ENCODE data around the gene ZNF827.

Gene ZNF827

DNA sequence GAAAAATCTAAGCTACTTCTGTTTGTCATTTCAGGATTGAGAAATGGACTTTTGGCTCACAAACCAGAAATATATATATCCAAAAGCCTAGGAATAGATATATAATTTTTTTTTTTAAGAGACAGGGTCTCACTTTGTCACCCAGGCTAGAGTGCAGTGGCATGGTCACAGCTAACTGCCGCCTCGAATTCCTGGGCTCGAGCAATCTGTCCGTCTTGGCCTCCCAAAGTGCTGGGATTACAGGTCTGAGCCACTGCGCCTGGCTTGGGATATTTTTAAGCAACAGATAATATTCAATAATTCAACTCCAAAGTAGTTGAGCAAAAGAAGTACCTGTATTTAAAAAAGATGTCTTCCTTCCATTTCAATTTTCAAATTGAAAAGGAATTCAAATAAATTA, 146.2 kb downstream of the ZNF827 start:
- DNase-seq (ENCODE audit: low spot score) = no peak

DNA sequence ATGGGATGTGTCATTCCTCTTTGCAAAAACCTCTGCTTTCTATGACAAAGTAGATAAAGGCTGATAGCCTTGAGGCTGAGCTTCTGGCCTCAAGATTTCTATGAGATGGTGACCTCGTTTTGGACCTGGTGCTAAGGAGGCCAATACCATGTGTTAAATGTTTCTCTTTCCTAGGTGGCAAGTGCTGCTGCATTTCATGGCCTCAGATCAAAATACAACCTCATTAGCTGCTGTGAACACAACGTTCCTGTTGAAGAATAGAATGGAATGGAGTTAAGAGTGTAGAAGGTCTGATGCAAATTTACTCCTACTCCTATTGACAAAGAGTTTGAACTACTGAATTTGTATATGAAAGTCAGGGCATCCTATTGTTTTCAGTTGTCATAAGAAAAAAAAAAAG, 146.6 kb downstream of the ZNF827 start:
- DNase-seq (ENCODE audit: low spot score) = no peak

DNA sequence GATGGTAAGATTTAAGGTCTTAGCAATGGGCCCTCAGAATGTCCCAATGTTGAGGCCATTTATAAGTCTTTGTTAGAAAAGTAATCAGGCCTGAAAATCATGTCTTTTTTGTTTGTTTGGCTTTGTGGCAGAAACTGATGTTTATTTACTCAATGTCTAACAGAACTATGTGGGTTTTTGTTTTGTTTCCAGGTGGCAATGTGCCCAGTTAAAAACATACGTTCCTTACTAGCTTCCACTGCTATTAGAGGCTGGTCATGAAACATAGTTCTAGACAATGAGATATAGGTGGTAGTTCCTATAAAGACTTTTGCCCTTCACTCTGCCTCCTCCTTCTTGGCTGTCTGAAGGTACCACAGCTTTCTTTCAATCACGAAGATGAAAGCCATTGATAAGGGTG, 149.9 kb downstream of the ZNF827 start:
- no peak for DNase-seq (ENCODE audit: low spot score)

DNA sequence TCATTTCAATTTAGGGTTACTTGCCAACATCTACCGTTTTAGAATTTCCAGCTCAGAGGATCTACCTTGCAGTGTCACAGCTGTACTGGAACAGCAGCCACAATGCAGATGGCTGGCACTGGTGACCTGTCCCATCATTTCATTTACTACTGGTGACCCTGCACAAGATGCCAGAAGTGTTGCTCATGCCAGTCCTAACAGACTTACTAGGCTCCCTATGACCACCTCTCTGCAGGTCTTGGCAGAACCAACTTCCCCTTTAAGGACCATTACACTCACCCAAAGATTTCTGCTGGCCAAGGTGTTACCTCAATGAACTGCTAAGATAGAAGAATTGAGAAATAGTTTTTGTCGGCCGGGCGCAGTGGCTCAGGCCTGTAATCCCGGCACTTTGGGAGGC, 151.8 kb downstream of the ZNF827 start:
- DNase-seq (ENCODE audit: low spot score) = no peak

DNA sequence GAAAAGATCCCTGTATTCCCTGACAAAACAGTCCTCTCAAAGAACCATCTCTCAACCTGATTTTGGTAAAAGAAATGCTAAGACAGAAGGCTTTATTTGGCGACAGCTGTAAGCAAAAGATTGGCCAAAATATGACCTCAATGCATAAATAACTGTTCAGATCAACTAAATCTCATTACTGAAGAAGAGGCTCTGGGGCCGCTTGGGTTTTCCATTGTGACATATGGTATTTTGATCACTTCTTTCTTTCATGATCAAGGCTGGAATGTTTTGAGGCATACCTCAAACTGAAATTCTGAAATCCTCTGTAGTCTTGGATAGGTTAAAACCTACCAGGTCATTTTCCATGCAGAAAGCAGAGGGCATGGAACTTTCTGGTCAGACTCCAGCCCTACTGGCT, 152.4 kb downstream of the ZNF827 start:
- no peak for DNase-seq (ENCODE audit: low spot score)

DNA sequence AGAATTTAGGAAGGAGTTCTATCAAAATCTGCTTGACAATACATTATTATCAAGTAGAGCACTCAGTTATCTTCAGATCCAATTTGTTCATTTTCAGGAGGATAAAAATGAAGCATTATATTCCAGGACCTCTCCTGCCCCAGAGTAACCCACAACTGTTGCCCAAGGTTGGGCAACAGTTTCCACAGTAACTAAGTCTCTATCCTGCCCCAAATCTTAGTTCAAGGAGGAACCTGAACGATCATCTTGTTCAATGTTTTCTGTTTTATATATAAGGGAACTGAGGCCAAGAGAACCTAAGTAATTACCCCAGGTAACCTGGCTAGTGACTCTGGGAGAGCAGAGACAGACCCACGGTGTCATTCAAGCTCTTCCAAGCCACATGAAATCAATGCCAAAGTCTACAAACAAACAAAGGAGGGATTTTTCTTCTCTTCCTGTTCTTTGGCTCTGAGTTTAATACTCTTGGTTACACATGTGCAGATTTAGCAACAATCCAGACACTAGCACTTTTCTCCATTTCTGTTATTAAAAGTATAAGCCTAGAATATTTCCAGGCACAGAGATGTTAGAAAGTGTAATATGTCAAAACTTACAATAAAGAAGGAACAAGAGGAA, 153.1 kb downstream of the ZNF827 start:
- no peak for DNase-seq (ENCODE audit: low spot score)

DNA sequence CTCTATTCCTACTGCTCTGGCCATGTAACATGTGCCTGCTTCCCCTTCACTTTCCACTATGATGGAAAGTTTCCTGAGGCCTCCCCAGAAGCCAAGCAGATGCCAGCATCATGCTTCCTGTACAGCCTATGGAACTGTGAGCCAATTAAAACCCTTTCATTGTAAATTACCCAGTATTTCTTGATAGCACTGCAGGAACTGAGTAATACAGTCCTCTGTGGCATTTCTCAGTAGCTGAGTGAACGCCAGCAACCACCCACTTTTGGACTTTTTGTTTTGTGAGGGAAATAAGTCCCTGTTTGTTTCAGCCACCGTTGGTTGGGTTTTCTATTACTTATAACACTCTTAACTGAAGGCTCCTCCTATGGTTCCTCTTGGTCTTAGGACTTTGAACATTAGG, 154.6 kb downstream of the ZNF827 start:
- DNase-seq (ENCODE audit: low spot score) = no peak

DNA sequence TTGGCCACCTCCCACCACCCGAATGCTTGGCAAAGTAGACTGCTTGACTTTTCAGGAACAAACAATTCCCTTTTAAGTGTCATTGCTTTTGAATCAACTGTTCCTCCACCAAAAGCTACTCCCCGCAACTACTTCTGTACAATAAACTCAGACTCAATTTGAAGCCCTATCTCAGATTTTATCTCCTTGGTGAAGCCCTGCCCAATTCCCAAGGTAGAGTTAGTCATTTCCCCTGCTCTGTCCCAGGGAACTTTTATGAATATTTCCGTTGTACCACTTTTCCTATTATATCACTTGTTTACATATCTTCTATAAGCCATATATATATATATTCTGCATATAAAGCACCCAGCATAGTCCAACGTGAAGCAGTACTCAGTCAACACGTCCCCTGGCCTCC, 155.9 kb downstream of the ZNF827 start:
- DNase-seq (ENCODE audit: low spot score) = no peak

DNA sequence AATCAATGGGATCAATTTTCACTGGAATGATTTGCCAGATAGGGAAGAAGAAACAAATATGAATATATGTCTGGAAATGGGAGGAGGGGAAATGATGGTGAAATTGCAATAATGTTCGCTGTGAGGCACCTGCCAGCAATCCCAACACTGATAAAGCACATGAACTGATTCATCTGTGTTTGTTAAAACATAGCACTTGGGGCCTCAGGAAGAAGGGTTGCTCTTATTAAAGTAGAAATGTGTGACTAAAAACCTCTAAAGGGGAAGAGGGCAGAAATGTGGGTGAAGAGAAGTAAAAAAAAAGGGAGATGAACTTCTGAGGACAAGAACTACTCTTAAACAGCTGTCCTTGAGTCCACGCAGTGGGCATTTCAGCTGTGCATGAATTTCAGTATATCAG, 157.3 kb downstream of the ZNF827 start:
- no peak for DNase-seq (ENCODE audit: low spot score)

DNA sequence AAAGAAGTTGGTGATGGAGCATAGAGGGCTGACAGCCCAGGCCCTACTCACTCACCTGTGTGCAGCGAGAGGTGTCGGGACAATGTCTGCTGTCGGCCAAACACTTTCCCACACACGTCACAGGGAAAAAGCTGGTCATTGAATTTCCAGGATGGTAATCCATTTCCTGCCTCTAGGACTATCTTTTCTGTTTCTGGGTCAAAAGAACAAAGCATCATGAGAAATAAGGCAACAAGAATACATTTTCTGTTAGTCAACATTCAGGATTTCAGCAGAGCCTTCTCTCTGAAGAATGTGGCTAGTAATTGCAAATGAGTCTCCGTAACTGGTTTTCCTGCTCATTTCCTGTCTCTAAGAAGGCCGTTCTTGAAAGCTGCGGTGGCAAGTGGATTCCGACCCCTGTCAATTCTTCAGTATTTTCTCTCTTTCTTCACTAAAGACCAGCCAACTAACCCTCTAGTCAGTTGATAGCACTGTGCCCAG, 159.3 kb downstream of the ZNF827 start:
- no peak for DNase-seq (ENCODE audit: low spot score)

DNA sequence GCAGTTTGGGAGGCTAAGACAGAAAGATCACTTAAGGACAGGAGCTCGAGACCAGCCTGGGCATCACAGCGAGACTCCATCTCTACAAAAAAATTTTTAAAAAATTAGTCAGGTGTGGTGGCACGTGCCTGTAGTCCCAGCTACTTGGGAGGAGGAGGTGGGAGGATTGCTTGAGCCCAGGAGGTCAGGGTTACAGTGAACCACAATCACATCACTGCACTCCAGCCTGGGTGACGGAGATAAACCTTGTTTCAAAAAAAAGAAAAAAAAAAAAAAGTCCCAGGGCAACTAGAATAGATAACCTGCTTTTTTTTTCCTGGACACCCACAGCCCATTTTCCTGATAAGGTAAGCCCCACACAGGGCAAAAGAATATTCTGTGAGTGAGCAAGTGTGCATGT, 162.4 kb downstream of the ZNF827 start:
- DNase-seq (ENCODE audit: low spot score) = peak; percentile 3

DNA sequence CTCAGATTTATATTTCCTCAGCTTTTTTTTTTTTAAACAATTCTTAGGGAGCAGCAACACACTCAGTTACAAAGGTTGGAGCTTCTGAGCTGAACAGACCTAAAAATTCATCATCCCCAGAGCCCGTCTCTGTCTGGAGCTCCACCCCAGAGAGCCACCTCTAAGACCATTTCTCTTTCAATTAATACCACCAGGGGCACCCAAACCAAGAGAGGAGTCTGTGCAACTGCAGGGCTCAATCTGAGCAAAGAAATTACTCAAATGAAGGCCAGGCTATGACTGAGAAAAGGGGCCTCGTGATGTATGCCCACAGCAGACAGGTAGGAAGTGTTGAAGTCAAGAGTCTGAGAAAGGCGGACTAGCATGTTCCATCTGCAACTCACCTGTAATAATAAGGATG, 163.2 kb downstream of the ZNF827 start:
- no peak for DNase-seq (ENCODE audit: low spot score)

DNA sequence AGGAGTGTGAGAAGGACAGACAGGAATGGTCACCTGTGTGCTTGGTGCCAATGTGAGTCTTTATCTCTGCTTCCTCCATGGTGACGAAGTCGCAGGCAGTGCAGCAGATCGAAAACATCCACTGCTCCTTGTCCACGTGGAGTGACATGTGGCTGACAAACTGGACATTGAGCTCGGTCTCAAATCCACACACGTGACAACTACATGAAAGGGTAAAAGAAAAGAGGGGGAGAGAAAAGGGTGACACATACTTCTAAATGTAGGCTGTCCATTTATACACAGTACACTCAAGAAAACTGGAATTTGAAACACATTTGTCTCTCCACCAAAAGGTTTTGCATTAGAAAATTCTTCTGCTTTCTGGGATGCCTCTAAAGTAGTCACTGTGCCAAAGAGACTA, 164.2 kb downstream of the ZNF827 start:
- no peak for DNase-seq (ENCODE audit: low spot score)

DNA sequence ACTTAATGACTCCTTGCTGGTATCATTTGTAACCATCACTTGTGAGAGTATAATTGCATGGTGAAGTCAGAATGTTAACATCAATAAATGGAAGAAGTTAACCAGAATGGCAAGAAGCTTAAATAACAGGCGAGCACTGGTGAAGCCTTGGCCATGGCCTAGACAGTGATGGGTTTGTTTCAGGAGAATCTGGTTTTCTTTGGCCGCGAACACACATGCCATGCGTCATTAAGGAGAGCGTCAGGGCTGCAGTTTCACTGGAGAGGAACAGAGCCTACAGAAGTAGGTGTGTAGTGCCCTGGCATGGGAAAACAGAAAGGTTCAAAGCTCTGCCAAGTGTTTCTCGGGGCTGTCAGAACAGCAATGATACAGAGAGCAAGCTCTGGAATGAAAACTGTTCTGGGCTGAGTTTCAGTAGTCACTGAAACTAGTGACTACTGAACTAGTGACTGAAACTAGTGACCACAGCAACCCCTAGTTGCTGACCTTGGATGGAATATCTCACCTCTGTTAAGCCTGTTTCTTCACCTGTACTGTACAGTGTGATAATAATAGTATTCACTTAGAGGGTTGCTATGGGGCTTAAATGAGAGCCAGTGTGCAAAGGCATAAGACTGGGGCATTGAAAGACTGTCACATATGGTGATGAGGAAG, 164.9 kb downstream of the ZNF827 start:
- no peak for DNase-seq (ENCODE audit: low spot score)

DNA sequence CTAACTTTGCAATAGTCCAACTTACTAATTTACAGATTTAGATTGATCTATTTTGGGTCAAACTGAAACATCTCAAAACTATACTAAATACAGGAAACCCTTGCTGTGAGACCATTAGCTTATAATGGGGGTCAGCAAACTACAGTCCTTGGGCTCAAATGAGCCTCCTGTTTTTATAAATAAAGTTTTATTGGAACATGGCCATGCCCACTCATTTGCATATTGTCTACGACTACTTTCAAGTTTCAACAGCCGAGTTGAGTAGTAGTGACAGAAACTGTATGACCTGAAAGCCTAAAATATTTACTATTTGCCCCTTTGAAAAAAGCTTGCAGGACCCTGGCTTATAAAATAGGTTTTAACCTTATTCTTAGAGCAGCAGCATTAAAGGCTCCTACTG, 166.3 kb downstream of the ZNF827 start:
- no peak for DNase-seq (ENCODE audit: low spot score)

DNA sequence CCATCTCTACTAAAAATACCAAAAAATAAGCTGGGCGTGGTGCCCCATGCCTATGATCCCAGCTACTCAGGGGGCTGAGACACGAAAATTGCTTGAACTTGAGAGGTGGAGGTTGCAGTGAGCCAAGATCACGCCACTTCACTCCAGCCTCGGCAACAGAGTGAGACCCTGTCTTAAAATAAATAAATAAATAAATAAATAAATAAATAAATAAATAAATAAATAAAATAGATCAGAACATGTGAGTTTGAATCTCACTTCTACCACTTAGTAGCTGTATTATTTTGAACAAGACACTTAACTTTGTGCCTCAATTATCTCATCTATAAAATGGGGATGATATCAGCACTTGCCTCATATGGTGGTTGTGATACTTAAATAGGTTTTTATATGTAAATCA, 168.5 kb downstream of the ZNF827 start:
- DNase-seq (ENCODE audit: low spot score) = no peak

DNA sequence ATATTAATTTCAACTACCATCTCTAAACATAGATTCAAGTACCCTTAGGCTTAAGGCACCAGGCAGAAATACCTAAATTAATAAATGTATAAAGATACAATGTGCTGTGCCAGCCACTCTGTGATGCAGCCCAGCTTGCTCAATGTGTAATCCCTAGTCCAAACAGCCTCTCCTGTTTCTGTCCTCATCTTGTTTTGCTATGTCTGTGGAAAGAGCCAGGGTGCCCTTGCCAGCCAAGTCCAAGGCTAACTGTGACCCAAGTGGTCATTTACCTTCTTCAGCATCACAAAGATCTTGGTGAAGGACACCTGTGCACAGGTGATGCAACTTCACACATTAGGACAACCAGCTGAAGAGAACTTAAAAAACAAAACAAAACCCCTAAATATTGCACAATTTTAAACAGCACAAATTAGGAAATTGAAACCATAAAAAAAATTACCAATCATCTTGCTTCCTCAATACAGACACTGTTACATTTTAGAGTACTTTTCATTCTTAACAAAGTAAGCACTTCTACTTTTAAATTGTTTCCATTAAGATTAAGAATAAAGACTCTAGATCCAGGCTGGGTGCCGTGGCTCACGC, 169.1 kb downstream of the ZNF827 start:
- no peak for DNase-seq (ENCODE audit: low spot score)

DNA sequence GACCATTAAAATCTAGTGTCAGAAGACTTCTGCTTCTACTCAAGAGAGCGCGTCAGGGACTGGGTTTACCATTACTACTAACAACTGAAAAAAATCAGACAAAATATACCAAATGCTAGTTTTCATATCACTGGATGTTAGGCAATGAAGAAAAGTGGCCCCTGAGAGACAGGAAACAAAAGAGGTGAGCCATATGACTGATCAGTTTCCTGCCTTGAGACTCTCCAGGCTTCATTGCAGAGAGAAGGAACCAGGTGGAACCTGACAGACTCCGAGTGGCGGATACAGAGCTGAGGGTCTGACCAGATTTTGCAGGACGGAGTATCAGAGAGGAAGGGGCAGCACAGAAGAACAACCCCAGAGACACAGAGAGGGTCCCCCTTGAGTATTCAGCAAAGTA, 172.3 kb downstream of the ZNF827 start:
- no peak for DNase-seq (ENCODE audit: low spot score)

DNA sequence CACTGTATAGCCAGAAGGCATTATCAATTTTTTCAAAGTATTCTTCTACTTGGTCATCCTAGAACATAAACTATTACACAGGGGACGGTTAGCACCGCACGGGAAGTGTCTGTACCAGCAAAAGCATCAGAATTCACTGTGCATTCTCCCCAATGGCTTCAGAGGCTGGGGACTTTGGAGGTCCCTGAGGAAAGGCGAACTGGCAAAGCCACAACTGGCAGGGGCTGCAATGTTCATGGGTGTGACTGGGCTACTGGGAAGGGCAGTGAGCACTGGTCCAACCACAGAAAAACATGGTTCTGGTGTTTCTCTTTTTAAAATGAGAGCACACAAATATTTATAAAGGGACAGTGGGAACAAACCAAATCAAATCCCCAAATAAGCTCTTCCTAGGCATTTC, 175.2 kb downstream of the ZNF827 start:
- no peak for DNase-seq (ENCODE audit: low spot score)

DNA sequence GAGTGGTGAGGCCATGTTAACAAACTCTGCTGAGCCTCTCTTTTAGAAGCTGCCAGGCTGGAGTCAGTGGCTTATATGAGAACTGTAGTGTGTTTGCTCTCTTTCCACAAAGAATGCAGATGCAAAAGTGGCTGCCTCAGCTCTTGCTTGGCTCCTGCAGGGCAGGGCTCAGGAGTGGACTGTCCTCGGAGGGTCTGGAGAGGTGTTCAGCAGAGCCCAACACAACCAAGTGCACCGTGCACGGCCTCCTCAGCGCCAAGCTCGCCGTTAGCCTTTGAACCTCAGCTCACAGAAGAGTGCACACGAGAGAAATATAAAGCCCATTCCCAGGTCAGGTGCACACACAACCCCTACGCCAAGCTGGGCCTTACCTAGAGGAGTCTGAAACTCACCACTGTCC, 175.9 kb downstream of the ZNF827 start:
- DNase-seq (ENCODE audit: low spot score) = no peak

DNA sequence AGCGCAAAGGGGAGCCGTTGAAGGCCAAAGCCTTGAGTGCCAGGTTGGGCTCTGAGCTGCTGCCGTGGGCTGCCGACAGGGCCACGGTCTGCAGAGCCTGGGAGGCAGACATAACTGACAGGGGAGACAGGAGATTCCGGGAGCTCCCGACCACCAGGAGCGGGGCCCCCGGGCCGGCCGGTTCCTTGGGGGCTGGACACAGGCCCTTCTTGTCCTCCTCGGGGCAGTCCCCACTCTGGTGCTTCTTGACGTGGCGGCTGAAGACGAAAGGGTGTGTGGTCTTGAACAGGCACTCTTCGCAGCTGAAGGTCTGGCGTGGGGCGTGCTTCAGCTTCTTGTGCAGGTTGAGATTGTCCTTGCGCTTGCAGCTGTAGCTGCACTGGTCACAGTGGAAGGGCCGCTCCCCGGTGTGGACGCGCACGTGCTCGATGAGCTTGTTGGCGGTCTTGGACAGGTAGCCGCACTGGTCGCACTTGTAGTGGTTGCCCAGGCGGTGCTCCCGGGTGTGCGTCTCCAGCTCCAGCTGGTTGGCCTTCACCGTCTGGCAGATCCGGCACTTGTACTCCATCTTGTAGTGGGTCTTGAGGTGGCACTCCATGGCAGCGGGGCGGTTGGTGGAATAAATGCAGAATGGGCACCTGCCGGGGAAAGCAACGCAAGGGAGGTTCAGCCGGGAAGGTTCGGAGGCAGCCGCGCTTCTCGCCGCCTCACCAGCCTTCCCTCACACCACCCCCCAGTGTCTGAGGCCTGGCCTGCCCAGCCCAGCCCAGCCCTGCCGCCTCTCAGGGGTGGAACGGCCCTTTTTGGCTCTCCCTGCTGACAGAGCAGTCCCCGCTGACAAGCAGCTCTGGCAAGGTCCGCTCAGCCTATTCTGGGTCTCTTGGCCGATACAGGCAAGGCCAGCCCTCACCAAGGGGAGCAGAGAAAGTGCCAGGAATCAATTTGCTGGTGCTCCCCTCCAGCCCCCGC, 177.4 kb downstream of the ZNF827 start:
- DNase-seq (ENCODE audit: low spot score) = no peak

DNA sequence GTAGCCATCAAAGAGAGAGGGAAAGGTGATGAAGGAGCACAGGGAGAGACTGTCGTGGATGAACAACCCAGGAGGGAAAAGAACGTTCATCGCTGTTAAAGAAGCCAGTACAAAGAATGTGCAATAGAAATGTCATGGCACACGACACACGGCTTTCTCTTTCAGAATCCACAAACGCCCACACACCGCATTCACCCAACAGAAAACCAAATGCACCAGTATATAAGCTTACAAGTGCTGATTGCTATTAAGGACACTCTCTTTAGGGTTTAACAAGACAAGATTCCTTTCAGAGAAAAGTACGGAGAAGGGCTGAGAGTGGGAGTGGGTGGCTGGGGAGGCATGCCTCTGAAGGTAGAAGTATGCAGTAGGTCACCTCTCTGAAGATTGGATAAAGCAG, 178.4 kb downstream of the ZNF827 start:
- no peak for DNase-seq (ENCODE audit: low spot score)

DNA sequence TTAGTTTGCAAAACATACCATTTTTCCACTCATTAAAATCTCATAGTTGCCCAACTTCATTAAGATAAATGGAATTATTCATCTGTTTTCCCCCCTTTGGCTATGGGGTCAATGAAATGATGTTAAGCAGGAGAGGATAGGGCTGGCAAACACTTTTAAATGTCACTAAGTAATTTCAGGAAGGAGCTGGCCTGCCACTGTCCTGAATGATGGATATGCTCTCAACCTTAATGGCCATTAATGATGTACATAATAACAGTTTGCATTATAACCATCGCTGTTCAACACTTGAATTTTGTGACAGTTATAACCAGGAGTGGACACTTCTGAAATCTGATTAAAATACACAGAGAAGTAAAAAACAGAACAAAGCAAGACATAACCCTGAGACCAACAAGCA, 181.4 kb downstream of the ZNF827 start:
- DNase-seq (ENCODE audit: low spot score) = no peak

Data from hematopoietic multipotent progenitor cell treated with erythropoietin and hydrocortisone succinate and interleukin-3 and kit ligand, for 15 days (in vitro differentiated cells).